Measurements from ENCODE around the gene TCF20. TPM values are rescaled to one million over a fixed set of nuclear protein-coding genes. Genes with fewer than 3 reads are reported as not detected.

Gene TCF20
- total RNA-seq, 1 donor from 2014 or later = 14.9 TPM

GRCh38 chr22:42227435-42227834 is 43.0 kb downstream of the TCF20 start:
- intact Hi-C loops (cut with micrococcal nuclease) = no loop called here
- ATAC-seq (no peak), DNase-seq (no peak)

- intact Hi-C loops (cut with micrococcal nuclease) = no loop called here
- DNase-seq (no peak), ATAC-seq (no peak)
Measured at GRCh38 chr22:42225841-42226240, 44.6 kb downstream of the TCF20 start.

- DNase-seq (no peak), ATAC-seq (no peak)
- intact Hi-C loops (cut with micrococcal nuclease) = no loop called here
Measured at GRCh38 chr22:42222140-42222539, 48.3 kb downstream of the TCF20 start.

Other genes with a start within 250 kb of the TCF20 start
- gene NAGA, start 199.8 kb downstream of the TCF20 start, total RNA-seq = 13.4 TPM
- gene PHETA2, start 196.4 kb downstream of the TCF20 start, total RNA-seq = 2.7 TPM
- 165 TPM for gene SMDT1, start 191.0 kb downstream of the TCF20 start, total RNA-seq
- gene NDUFA6, start 179.9 kb downstream of the TCF20 start, total RNA-seq = 316 TPM
- gene CYP2D6, start 139.8 kb downstream of the TCF20 start, total RNA-seq = not detected
- 2.0 TPM for gene NFAM1, start 161.8 kb upstream of the TCF20 start, total RNA-seq
- 16.0 TPM for gene RRP7A, start 249.1 kb upstream of the TCF20 start, total RNA-seq

Data from left ventricle myocardium superior (tissue), 1 donor.